SK-N-SH (cell line): ENCODE measurements around the gene TNFRSF18. TPM values are rescaled to one million over a fixed set of nuclear protein-coding genes. Genes with fewer than 3 reads are reported as not detected.

Experiments used
- CTCF ChIA-PET: fragments of 300-600, 350-600 bp; formaldehyde crosslinking; extraction: SDS; loops from one replicate; lab custom pipeline; 2021; lab: Yijun Ruan, JAX
- POLR2A ChIA-PET: fragments of 350-600 bp; sonication (Branson Sonifier 250); formaldehyde crosslinking; extraction: SDS; loops from one replicate; lab custom pipeline; 2020; ENCODE audit warnings: antibody characterized with exemption, inconsistent platforms; lab: Yijun Ruan, JAX
- DNase-seq: peaks from one replicate; pipeline ENCODE4 v3.0.0; 2012
- H2AFZ ChIP-seq: fragments of 200-600 bp; sonication (generic); 2 replicates; pipeline ENCODE4 v1.8.1; 2016; ENCODE audit warnings: antibody characterized with exemption, mild to moderate bottlenecking, low read depth
- H3F3A ChIP-seq: fragments of 200-600 bp; sonication (generic); replicated peaks from 2 replicates; pipeline ENCODE3; 2016; ENCODE audit warnings: antibody characterized with exemption, mild to moderate bottlenecking; ENCODE audit not compliant: insufficient read depth
- H3K27ac ChIP-seq, 2 experiments: fragments of 200-500 bp in 1 of 2; fragments of 200-600 bp in 1 of 2; sonication (Bioruptor generic) in 1 of 2; sonication (generic), shearing (Covaris generic) in 1 of 2; 2 replicates each; pipeline versions ENCODE4 v1.5.1 to v1.6.1; 2014 to 2016; ENCODE audit warnings: low read depth in 2 of 2, inconsistent platforms in 1 of 2, low read length in 1 of 2, mild to moderate bottlenecking in 1 of 2, mixed read lengths in 1 of 2
- H3K27me3 ChIP-seq: fragments of 200-600 bp; sonication (generic), shearing (Covaris generic); 2 replicates; pipeline ENCODE4 v1.6.1; 2016; ENCODE audit warnings: mixed run types; ENCODE audit not compliant: insufficient read depth
- H3K36me3 ChIP-seq, 2 experiments: fragments of 200-500 bp in 1 of 2; fragments of 200-600 bp in 1 of 2; sonication (Bioruptor generic) in 1 of 2; sonication (generic) in 1 of 2; replicated peaks in 1 of 2; 2 replicates each; pipeline versions ENCODE3 to v1.5.1; 2014 to 2016; ENCODE audit warnings: low read length in 1 of 2, mild to moderate bottlenecking in 1 of 2; ENCODE audit not compliant: insufficient read depth in 2 of 2, control insufficient read depth in 1 of 2
- H3K4me1 ChIP-seq, 2 experiments: fragments of 200-500 bp in 1 of 2; fragments of 200-600 bp in 1 of 2; sonication (Bioruptor generic) in 1 of 2; sonication (generic), shearing (Covaris generic) in 1 of 2; 2 replicates each; pipeline versions ENCODE4 v1.5.1 to v1.6.1; 2014 to 2016; ENCODE audit warnings: low read depth in 1 of 2, low read length in 1 of 2, mixed run types in 1 of 2; ENCODE audit not compliant: insufficient read depth in 2 of 2, control insufficient read depth in 1 of 2
- H3K4me2 ChIP-seq: fragments of 200-600 bp; sonication (generic), shearing (Covaris generic); 2 replicates; pipeline ENCODE4 v1.6.1; 2017; ENCODE audit warnings: mixed run types
- H3K4me3 ChIP-seq, 2 experiments: fragments of 200-500 bp in 1 of 2; fragments of 200-600 bp in 1 of 2; sonication (Bioruptor generic) in 1 of 2; sonication (generic), shearing (Covaris generic) in 1 of 2; 2 replicates each; pipeline versions ENCODE4 v1.5.1 to v1.8.1; 2014 to 2016; ENCODE audit warnings: low read depth in 2 of 2, inconsistent platforms in 1 of 2, low read length in 1 of 2, mild to moderate bottlenecking in 1 of 2, mixed read lengths in 1 of 2, moderate library complexity in 1 of 2
- H3K79me2 ChIP-seq: fragments of 200-600 bp; sonication (generic); 2 replicates; pipeline ENCODE4 v1.8.1; 2017; ENCODE audit warnings: mild to moderate bottlenecking; ENCODE audit not compliant: insufficient read depth
- H3K9ac ChIP-seq: fragments of 200-600 bp; sonication (generic); 2 replicates; pipeline ENCODE4 v1.6.1; 2017; ENCODE audit warnings: mixed run types
- H3K9me2 ChIP-seq: fragments of 200-600 bp; sonication (generic); 2 replicates; pipeline ENCODE4 v1.6.1; 2017; ENCODE audit warnings: mixed run types
- H3K9me3 ChIP-seq: fragments of 200-600 bp; sonication (generic); 2 replicates; pipeline ENCODE4 v1.6.1; 2017; ENCODE audit warnings: mixed run types, mild to moderate bottlenecking, moderate library complexity
- H4K20me1 ChIP-seq: fragments of 200-600 bp; sonication (generic); 2 replicates; pipeline ENCODE4 v1.6.1; 2017; ENCODE audit warnings: mild to moderate bottlenecking, mixed run types; ENCODE audit not compliant: insufficient read depth
- ELF1 ChIP-seq: IDR thresholded peaks from 2 replicates; pipeline ENCODE4 v1.4.0; 2012
- EP300 ChIP-seq, 2 experiments: IDR thresholded peaks; 2 replicates each; pipeline versions ENCODE4 v1.4.0 to v1.6.1; 2012; ENCODE audit warnings: borderline replicate concordance in 1 of 2, low read depth in 1 of 2, low read length in 1 of 2
- EZH2phosphoT487 ChIP-seq: fragments of 200-600 bp; sonication (generic); IDR thresholded peaks from 2 replicates; pipeline ENCODE4 v1.6.1; 2017; ENCODE audit warnings: low read depth, mixed run types, mild to moderate bottlenecking, antibody characterized with exemption, moderate library complexity, borderline replicate concordance
- FOXM1 ChIP-seq: IDR thresholded peaks from 2 replicates; pipeline ENCODE4 v1.4.0; 2012; ENCODE audit warnings: low read depth, mild to moderate bottlenecking
- JUND ChIP-seq: IDR thresholded peaks from 2 replicates; pipeline ENCODE4 v1.4.0; 2012
- MEF2A ChIP-seq: IDR thresholded peaks from 2 replicates; pipeline ENCODE4 v1.4.0; 2012; ENCODE audit warnings: low read depth, borderline replicate concordance
- MXI1 ChIP-seq: IDR thresholded peaks from 2 replicates; pipeline ENCODE4 v1.6.1; 2012; ENCODE audit warnings: mild to moderate bottlenecking, low read depth, low read length, improper control_type of control experiment
- NFIC ChIP-seq: IDR thresholded peaks from 2 replicates; pipeline ENCODE4 v1.4.0; 2012; ENCODE audit warnings: borderline replicate concordance
- NRF1 ChIP-seq: IDR thresholded peaks from 2 replicates; pipeline ENCODE4 v1.6.1; 2012; ENCODE audit warnings: low read depth, mild to moderate bottlenecking, low read length
- PBX3 ChIP-seq: IDR thresholded peaks from 2 replicates; pipeline ENCODE4; 2012
- RCOR1 ChIP-seq: fragments of 150-350 bp; IDR thresholded peaks from 2 replicates; pipeline ENCODE4 v1.6.1; 2017; ENCODE audit warnings: antibody characterized with exemption, low read length
- REST ChIP-seq: IDR thresholded peaks from 2 replicates; pipeline ENCODE4 v1.6.1; 2012; ENCODE audit warnings: mild to moderate bottlenecking, low read depth, low read length, moderate library complexity
- RFX5 ChIP-seq: IDR thresholded peaks from 2 replicates; pipeline ENCODE4 v1.6.1; 2012; ENCODE audit warnings: mild to moderate bottlenecking, improper control_type of control experiment, low read length
- RXRA ChIP-seq: IDR thresholded peaks from 2 replicates; pipeline ENCODE4 v1.4.0; 2012; ENCODE audit warnings: low read depth, mild to moderate bottlenecking, borderline replicate concordance
- SMC3 ChIP-seq: IDR thresholded peaks from 2 replicates; pipeline ENCODE4 v1.6.1; 2012; ENCODE audit warnings: low read depth, low read length, improper control_type of control experiment
- TAF1 ChIP-seq: IDR thresholded peaks from 2 replicates; pipeline ENCODE4 v1.6.1; 2012; ENCODE audit warnings: low read depth, mild to moderate bottlenecking, low read length, moderate library complexity, borderline replicate concordance
- USF1 ChIP-seq: IDR thresholded peaks from 2 replicates; pipeline ENCODE4 v1.4.0; 2012; ENCODE audit warnings: low read depth, borderline replicate concordance
- USF2 ChIP-seq: fragments of 150-350 bp; IDR thresholded peaks from 2 replicates; pipeline ENCODE4 v1.6.1; 2017; ENCODE audit warnings: antibody characterized with exemption, low read length, low read depth, borderline replicate concordance
- ZBTB33 ChIP-seq: IDR thresholded peaks from 2 replicates; pipeline ENCODE4 v1.4.0; 2012; ENCODE audit warnings: low read depth, borderline replicate concordance
- whole genome bisulfite sequencing: methylation state at CpG from one replicate; pipeline ENCODE4 v1.1.6; 2017; ENCODE audit warnings: low lambda C conversion rate; 5-methylcytosine and 5-hydroxymethylcytosine counted together
- polyA plus RNA-seq, 3 experiments: library from polyadenylated mRNA; depleted of rRNA; stranded (reverse); fragments of >200 nt; gene quantifications; 2 replicates each; pipeline ENCODE4 v1.2.3, GENCODE V29; 2012

TNFRSF18 gene
- polyA plus RNA-seq, 1 of the 3 experiments (the other 2 are of a cell fraction), result 0.05 TPM

- 90% methylated on average over 1 of the region's 10 CpGs for WGBS
- TF ChIP-seq ELF1 (no peak), TAF1 (no peak), REST (no peak), RCOR1 (no peak), USF2 (no peak), MEF2A (no peak), JUND (no peak)
- Histone ChIP-seq H3K4me2 (no peak overlapping the region), H3K4me3 (no peak overlapping the region), H3K4me1 (no peaks in the 10 kb centered on the region; a peak in 1 of 4 replicates), H3F3A (no peaks in the 10 kb centered on the region), H3K9me2 (no peaks in the 10 kb centered on the region), H3K27ac (no peak overlapping the region), H3K36me3 (peaks cover 0 to 52% of the 10 kb centered on the region in 2 experiments), H3K79me2 (0 out of 2 replicates have a peak, but pooled peaks cover 2% of the 10 kb centered on the region), H3K9me3 (no peaks in the 10 kb centered on the region), H3K27me3 (no peaks in the 10 kb centered on the region), H3K9ac (no peak overlapping the region), H4K20me1 (0 out of 2 replicates have a peak, but pooled peaks cover 11% of the 10 kb centered on the region), H2AFZ (no peak overlapping the region)
- no peak for DNase-seq
- ChIA-PET POLR2A (no interaction called here), CTCF (interaction anchor here (1.0 to 2.0 kb wide), 4 partner anchors 9 to 223 kb away, joined by 3 to 11 read pairs (median 4); partner anchors contain the start of gene C1QTNF12)
Observed at GRCh38 chr1:1255611-1256010, 49.2 kb upstream of the TNFRSF18 start.

- WGBS, result 95% methylated on average over 13 of the region's 26 CpGs
- peaks cover 0 to 46% of the 10 kb centered on the region in 2 experiments for H3K36me3 ChIP-seq
- POLR2A ChIA-PET, result no interaction called here
- TF ChIP-seq USF1 (no peak), PBX3 (no peak), RFX5 (no peak), EP300 (IDR thresholded peaks at IDR 0.05; ENCODE audit: borderline replicate concordance in 1 of 2, low read depth in 1 of 2, low read length in 1 of 2) (no peak), FOXM1 (no peak), MEF2A (no peak), EZH2phosphoT487 (no peak), NFIC (no peak), SMC3 (no peak), TAF1 (no peak), ZBTB33 (no peak), RXRA (no peak), JUND (no peak), NRF1 (no peak), MXI1 (no peak)
Observed at GRCh38 chr1:1255078-1255477, 48.7 kb upstream of the TNFRSF18 start.

More at GRCh38 chr1:1255078-1255477, 48.7 kb upstream of the TNFRSF18 start:
- CTCF ChIA-PET, result interaction anchor here (1.0 to 2.0 kb wide), 4 partner anchors 9 to 223 kb away, joined by 3 to 11 read pairs (median 4); partner anchors contain the start of gene C1QTNF12
- Histone ChIP-seq H2AFZ (no peak overlapping the region), H3K9me3 (no peaks in the 10 kb centered on the region), H4K20me1 (0 out of 2 replicates have a peak, but pooled peaks cover 11% of the 10 kb centered on the region), H3K9ac (no peak overlapping the region), H3K4me3 (no peak overlapping the region), H3K79me2 (no peaks in the 10 kb centered on the region), H3K4me2 (no peak overlapping the region), H3K27me3 (no peaks in the 10 kb centered on the region), H3K4me1 (no peaks in the 10 kb centered on the region; a peak in 1 of 4 replicates), H3F3A (no peaks in the 10 kb centered on the region), H3K27ac (no peak overlapping the region), H3K9me2 (no peaks in the 10 kb centered on the region)
- no peak for DNase-seq
